Measurements from ENCODE around the gene TMCC3. TPM values are rescaled to one million over a fixed set of nuclear protein-coding genes. Genes with fewer than 3 reads are reported as not detected.

Gene TMCC3
- polyA plus RNA-seq, 1 experiment, result 0.29 TPM

- H3K4me3 ChIP-seq (ENCODE audit: low read depth, low read length), result no peak overlapping the region
- no peak for TF ChIP-seq CTCF (IDR thresholded peaks at IDR 0.05; ENCODE audit: low read depth, low read length)
- POLR2A ChIA-PET, result no interaction called here
- H3K27ac ChIP-seq (ENCODE audit: low read depth, low read length), result no peak overlapping the region
- no peak for DNase-seq (ENCODE audit: low read depth, low spot score)
- H3K9me3 ChIP-seq (ENCODE audit: control insufficient read depth, insufficient read depth, low read length), result no peaks in the 10 kb centered on the region
- CTCF ChIA-PET, result no interaction called here
- H3K27me3 ChIP-seq (ENCODE audit: control insufficient read depth, insufficient read depth, low read length), result no peaks in the 10 kb centered on the region
Observed at GRCh38 chr12:94621662-94622359, 28.5 kb downstream of the TMCC3 start.

DNA sequence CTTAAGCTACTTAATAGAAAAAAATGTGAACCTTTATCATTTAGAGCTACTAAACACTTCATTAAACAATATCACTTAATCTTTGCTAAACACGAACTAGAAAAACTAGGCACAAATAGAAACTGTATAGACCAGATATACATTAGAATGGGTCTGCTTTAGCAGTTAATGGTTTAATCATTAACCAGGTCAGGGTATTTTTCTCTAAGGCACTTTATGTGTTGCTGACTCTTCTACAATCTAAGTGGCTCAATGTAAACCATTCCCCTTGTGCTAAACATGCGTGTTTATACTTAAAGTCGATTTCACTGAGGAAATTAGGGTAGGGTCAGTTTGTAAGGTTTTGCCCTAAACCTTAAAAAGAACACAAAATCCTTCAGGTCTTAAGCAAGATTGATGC is 29.7 kb downstream of the TMCC3 start:
- H3K27me3 ChIP-seq (ENCODE audit: control insufficient read depth, insufficient read depth, low read length), result no peaks in the 10 kb centered on the region
- DNase-seq (ENCODE audit: low read depth, low spot score), result no peak
- H3K9me3 ChIP-seq (ENCODE audit: control insufficient read depth, insufficient read depth, low read length), result no peaks in the 10 kb centered on the region
- CTCF ChIA-PET, result no interaction called here
- no peak for TF ChIP-seq CTCF (IDR thresholded peaks at IDR 0.05; ENCODE audit: low read depth, low read length)
- H3K27ac ChIP-seq (ENCODE audit: low read depth, low read length), result no peak overlapping the region
- POLR2A ChIA-PET, result no interaction called here
- H3K4me3 ChIP-seq (ENCODE audit: low read depth, low read length), result no peak overlapping the region

DNA sequence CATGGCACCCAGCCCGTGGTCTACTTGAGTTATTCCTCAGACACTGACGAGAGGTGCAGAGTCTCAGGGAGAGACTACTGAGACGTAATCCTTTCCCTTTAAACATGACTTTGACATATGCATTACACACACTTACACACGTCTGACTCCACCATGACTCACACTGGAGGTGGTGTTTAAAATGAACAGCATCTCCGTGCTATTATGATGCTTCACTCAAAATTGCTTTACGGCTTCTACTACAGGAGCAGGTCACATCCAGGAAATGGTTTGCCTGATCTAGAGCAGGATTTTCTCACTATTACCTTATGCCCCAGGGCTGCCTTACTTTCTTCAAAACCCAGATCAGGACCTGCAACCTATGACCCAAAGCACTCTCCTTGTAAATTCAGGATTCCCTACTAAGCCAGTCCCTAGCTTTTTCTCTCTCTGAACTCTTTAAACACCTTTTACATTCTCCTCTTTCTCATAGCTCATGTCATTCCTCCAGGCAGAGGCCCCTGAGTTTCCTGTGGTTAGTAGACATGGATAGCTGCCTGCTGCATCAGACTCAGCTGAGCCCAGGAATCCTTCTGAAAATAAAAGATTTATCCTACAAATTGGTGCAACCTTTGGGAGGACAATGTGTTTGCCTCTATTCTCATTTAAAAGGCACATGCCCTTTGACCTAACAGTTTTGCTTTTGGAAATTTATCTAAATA is 31.2 kb downstream of the TMCC3 start:
- TF ChIP-seq CTCF (IDR thresholded peaks at IDR 0.05; ENCODE audit: low read depth, low read length), result no peak
- H3K9me3 ChIP-seq (ENCODE audit: control insufficient read depth, insufficient read depth, low read length), result no peaks in the 10 kb centered on the region
- no peak overlapping the region for H3K4me3 ChIP-seq (ENCODE audit: low read depth, low read length)
- POLR2A ChIA-PET, result no interaction called here
- peak overlapping the region; percentile 80 for H3K27ac ChIP-seq (ENCODE audit: low read depth, low read length)
- peak; percentile 64 for DNase-seq (ENCODE audit: low read depth, low spot score)
- CTCF ChIA-PET, result no interaction called here
- H3K27me3 ChIP-seq (ENCODE audit: control insufficient read depth, insufficient read depth, low read length), result no peaks in the 10 kb centered on the region

DNA sequence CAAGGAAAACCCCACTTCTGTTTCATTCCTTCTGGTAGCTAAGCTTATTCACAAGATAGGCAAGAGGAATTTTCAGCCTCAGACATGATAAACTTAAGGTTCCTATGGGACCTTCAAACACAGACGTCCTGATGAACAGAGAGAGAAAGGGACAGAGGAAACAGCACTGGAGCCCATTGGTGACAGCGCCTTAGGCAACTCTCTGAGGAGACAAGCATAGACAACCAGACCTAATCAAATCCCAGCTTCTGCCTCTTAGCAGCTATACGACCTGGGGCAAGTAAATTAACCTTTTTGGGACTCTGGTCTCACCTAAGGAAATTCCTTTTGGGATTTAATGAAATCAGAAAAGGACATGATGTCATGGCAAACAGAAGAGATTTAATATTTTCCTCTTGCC is 33.3 kb downstream of the TMCC3 start:
- POLR2A ChIA-PET, result no interaction called here
- H3K9me3 ChIP-seq (ENCODE audit: control insufficient read depth, insufficient read depth, low read length), result no peaks in the 10 kb centered on the region
- CTCF ChIA-PET, result no interaction called here
- no peak for TF ChIP-seq CTCF (IDR thresholded peaks at IDR 0.05; ENCODE audit: low read depth, low read length)
- no peak for DNase-seq (ENCODE audit: low read depth, low spot score)
- H3K4me3 ChIP-seq (ENCODE audit: low read depth, low read length), result no peak overlapping the region
- H3K27ac ChIP-seq (ENCODE audit: low read depth, low read length), result no peak overlapping the region
- no peaks in the 10 kb centered on the region for H3K27me3 ChIP-seq (ENCODE audit: control insufficient read depth, insufficient read depth, low read length)

- ChIA-PET POLR2A (no interaction called here), CTCF (no interaction called here)
- no peaks in the 10 kb centered on the region for H3K27me3 ChIP-seq (ENCODE audit: control insufficient read depth, insufficient read depth, low read length)
- no peak for TF ChIP-seq CTCF (IDR thresholded peaks at IDR 0.05; ENCODE audit: low read depth, low read length)
- DNase-seq (ENCODE audit: low read depth, low spot score), result no peak
- no peaks in the 10 kb centered on the region for H3K9me3 ChIP-seq (ENCODE audit: control insufficient read depth, insufficient read depth, low read length)
- no peak overlapping the region for H3K27ac ChIP-seq (ENCODE audit: low read depth, low read length)
- no peak overlapping the region for H3K4me3 ChIP-seq (ENCODE audit: low read depth, low read length)
Observed at GRCh38 chr12:94616203-94616729, 34.1 kb downstream of the TMCC3 start.

Measured in AG04450 (cell line).